ENCODE results near the gene ZNF429.
A peak's percentile ranks its signal among the peaks of the same experiment; 100 is the strongest.
"Not testable (repeated sequence)": the region's sequence is repeated elsewhere in the genome, so short reads cannot be mapped to it uniquely, and the experiment has no call there.

Gene ZNF429

DNA sequence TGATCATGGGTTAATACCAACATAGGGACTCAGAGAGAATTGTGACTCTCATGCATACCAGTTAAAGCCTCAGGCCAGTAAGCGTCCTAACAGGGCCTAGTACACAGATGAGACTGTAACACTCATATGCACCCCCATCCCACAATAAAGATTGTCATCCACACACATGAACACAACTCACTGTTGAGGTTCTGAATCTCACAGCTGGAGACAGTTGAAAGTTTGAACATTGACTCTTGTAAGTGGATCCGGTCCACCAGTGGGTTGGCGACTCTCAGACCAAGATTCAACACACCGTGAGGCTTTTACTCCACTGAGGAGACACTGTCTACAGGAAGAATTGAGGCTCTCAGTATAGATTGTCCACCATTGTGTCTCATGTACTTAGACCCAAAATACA, 88.1 kb downstream of the ZNF429 start:
- no peak for DNase-seq

DNA sequence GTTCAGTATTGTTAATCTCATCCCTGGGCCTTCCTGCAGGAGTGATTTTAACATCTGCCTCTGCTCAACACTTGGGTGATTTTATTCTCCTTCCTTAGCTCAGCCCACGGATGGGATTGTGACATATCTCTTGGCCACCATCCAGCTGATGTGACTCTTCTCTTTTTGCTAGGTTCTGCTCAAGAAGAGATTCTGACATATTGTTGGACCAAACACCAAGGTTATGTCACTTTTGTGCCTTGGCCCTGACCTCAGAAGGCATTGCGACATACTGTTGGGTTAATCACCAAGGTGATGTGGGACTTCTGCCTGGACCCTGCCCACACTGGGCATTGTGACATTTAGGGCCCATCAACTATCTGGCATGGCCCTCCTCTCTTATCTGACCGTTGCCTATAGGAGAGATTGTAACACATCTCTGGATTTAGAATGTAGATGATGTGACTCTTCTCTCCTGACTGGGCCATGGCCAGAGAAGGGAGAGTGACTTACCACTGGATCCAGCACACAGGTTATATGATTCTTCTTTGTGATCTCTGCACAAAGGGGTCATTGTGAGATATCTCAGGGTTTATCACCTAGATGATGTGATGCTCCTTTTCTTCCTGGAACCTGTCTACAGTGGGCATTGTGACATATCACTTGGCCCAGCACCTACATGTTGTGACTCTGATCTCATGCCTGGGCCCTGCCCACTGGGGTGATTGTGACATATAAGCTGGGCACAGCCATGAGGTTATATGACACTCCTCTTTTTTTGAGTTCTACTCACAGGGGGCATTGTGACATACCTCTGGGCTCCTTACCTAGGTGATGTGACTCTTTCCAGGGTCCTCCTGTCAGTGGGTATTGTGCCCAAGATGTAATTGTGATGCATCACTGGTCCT, 88.8 kb downstream of the ZNF429 start:
- no peak for DNase-seq

DNA sequence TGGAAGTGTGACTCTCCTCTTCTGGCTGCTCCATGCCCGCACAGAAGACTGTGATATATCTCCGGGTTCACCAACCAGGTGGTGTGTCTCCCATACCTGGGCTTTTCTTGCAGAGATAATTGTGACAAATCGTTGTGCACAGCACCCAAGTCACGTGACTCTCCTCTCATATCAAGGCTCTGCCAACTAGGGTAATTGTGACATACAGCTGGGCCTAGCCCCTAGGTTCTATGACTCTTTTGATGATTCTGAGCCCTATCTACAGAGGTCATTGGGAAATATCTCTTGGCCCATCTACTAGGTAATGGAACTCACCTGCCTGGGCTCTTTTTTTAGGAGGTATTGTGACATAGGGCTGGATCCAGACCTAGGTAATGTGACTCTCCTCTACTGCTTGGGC, 89.8 kb downstream of the ZNF429 start:
- DNase-seq, result no peak

DNA sequence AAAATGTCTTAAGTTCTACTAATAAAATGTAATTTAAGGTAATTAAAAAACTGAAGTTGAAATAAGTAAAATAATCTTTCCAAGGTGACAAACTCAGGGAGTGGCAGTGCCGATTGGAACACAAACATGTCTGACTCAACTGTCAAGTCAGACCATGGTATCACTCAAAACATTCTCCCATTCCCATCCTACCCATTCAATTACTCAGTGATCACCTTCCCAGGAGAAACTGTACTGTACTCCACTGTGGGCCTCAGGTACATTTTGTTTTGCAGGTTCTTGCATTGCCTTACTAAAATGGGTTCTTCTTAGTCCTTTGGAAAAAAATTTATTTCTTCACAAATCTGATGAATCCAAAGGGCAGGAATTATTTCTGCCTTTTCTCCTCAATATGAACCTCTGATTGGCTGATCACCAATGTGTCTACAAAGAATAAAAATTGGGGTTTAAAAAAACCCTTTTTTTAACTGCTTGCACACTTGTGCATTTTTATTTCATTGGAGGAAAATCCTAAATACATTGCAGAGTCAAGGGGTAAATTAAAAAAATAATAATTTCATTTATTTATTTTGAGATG, 96.8 kb downstream of the ZNF429 start:
- DNase-seq, result no peak

DNA sequence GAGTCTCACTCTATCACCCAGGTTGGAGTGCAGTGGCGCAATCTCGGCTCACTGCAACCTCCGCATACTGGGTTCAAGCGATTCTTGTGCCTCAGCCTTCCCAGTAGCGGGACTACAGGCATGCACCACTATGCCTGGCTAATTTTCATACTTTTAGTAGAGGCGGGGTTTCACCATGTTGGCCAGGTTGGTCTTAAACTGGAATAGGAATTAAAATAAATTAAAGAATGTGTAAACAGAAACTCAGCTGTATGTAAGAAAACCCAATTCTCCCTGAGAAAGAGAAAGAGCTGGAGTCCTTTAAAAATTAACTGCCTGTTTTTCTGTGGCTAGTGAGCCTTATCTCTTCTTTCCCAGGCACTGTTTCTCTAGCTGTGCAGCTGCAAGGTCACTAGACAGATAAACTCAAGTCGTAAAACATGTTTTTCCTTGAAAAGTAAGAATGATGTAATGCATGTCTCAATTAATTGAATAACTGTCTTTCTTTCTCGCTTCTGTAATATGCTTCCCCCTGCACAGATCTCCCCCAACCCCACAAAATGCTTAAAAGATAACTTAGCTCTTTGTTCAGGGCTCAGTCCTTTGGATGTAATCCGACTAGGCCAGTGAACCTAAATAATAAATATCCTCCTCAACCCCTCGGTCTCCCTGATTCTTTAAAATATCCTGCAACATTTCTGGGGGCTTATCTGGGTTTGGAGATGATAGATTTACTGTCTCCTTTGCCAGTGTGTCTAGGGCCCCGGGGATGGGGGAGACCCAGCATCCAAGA, 97.4 kb downstream of the ZNF429 start:
- DNase-seq, result not testable (repeated sequence)

DNA sequence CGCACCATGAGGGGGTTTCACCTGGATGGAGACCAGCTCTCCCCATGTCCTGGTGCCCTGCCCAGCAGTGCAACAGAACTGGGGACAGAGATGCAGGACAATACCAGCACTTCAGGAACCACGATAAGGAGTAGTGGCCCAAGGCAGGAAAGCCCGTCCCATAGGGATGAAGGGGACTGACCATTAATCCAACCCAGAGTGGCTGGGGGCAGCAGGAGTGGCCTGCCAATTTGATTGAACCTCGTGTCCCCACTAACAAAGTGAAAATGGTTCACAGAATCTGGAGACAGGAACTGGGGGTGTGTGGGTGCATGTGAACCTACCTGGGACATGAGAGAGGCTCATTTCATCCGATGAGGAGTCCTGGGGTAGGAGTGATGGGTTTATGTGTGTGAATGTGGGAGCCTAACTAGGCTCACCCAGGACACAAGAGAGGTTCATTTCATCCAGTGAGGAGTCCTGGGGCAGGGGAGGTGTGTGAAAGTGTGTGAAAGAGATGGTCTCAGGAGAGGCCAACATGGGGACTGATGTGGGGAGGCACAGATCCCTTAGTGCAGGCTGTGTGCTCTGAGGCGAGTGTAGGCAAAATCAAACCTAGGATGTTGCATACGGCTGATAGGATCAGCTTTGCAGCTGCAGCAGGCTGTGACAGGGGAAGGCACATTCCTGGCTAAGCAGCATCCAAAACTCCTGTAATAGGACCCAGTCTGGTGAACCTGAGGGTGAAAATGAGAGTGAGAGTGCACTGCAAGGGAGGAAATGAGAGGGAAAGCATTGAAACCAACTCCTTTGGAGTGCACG, 98.2 kb downstream of the ZNF429 start:
- DNase-seq, result peak; percentile 56

DNA sequence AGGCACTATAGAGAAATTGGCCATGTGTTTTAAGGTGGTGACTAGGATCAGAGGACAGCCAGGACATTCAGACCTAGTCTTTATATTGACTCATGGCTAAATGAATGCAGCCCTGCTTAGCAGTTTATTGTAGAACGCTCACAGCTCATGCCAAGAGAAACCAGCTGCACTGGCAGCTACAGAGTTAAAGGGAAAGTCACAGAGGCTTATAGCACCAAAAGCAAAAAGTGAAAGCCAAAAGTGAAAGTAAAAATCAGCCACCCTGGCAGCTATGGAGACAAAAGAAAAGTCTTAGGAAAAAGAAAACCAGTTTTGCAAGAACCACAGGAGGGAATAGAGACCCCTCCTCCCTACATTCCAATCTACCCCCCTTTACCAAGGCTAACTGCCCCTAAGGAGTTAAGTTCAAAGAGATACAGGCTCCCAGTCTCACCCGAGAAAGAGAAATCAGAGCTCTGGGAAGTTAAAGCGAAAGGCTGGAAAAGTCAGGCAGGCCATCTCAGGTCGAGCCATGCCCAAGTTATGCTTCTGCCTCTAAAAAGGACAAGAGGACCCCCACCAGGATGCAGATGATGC, 99.0 kb downstream of the ZNF429 start:
- peak; percentile 78 for DNase-seq

All from eye (tissue), 1 donor.